ENCODE results near the gene CPEB3. TPM values are rescaled to one million over a fixed set of nuclear protein-coding genes. Genes with fewer than 3 reads are reported as not detected.
"Not testable (repeated sequence)": the region's sequence is repeated elsewhere in the genome, so short reads cannot be mapped to it uniquely, and the experiment has no call there.

The CPEB3 gene
- total RNA-seq, 2 experiments from 2014 or later, result 1.2 to 1.3 TPM

- DNase-seq (no peak), ATAC-seq (ENCODE audit: poor library complexity) (no peak)
- H3K9me3 Mint-ChIP-seq, result no peaks in the 10 kb centered on the region
- Histone ChIP-seq H3K36me3 (ENCODE audit: insufficient read depth, low read length) (peaks cover 79% of the 10 kb centered on the region), H3K9me3 (ENCODE audit: control insufficient read depth in 1 of 2, insufficient read depth in 1 of 2, low read length in 2 of 2) (no peaks in the 10 kb centered on the region), H3K4me3 (ENCODE audit: low read length) (no peak overlapping the region), H3K4me1 (ENCODE audit: insufficient read depth, low read length) (no peaks in the 10 kb centered on the region), H3K27ac (ENCODE audit: low read depth in 1 of 2, low read length in 2 of 2) (no peak overlapping the region), H3K27me3 (ENCODE audit: control insufficient read depth in 1 of 2, insufficient read depth in 2 of 2, low read length in 2 of 2) (no peaks in the 10 kb centered on the region)
- no peak overlapping the region for H3K27ac Mint-ChIP-seq
- peaks cover 93% of the 10 kb centered on the region for H3K36me3 Mint-ChIP-seq (ENCODE audit: low read depth)
- intact Hi-C loops (cut with DNase I, micrococcal nuclease), result no loop called here
- H3K4me3 Mint-ChIP-seq, result no peak overlapping the region
- POLR2A ChIA-PET, result no interaction called here
- TF ChIP-seq CTCF (IDR thresholded peaks at IDR 0.05), result no peak
- no peaks in the 10 kb centered on the region for H3K27me3 Mint-ChIP-seq
- H3K4me1 Mint-ChIP-seq (ENCODE audit: low read depth), result no peaks in the 10 kb centered on the region
- CTCF ChIA-PET, result no interaction called here
These were observed 263.7 kb downstream of the CPEB3 start for GRCh38 chr10:92027141-92027540.

DNA sequence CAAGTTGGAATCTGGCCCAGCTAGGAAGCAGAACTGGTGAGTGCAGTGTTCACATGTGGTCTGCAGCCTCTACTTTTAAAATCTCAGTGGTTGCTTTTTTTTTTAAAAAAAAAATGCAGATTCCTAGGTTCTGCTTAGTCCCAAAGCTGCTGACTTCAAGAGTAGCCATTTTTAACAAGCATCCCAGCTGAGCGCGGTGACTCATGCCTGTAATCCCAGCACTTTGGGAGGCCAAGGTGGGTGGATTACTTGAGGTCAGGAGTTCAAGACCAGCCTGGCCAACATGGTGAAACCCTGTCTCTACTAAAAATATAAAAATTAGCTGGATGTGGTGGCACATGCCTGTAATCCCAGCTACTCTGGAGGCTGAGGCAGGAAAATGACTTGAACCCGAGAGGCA, 265.5 kb downstream of the CPEB3 start:
- CTCF ChIA-PET, result interaction anchor here (0.6 kb wide), 1 partner anchor 582 kb away, joined by 3 read pairs; no protein-coding TSS in a partner anchor
- H3K4me3 ChIP-seq (ENCODE audit: low read length); H3K9me3 ChIP-seq (ENCODE audit: control insufficient read depth in 1 of 2, insufficient read depth in 1 of 2, low read length in 2 of 2); H3K9me3 Mint-ChIP-seq; H3K27ac ChIP-seq (ENCODE audit: low read depth in 1 of 2, low read length in 2 of 2); H3K27ac Mint-ChIP-seq; H3K4me1 Mint-ChIP-seq (ENCODE audit: low read depth); H3K27me3 Mint-ChIP-seq; POLR2A ChIA-PET; intact Hi-C loops (cut with DNase I, micrococcal nuclease); ATAC-seq (ENCODE audit: poor library complexity); DNase-seq; H3K27me3 ChIP-seq (ENCODE audit: control insufficient read depth in 1 of 2, insufficient read depth in 2 of 2, low read length in 2 of 2); H3K4me3 Mint-ChIP-seq; H3K4me1 ChIP-seq (ENCODE audit: insufficient read depth, low read length): not testable (repeated sequence)
- H3K36me3 Mint-ChIP-seq (ENCODE audit: low read depth), result peaks cover 96% of the 10 kb centered on the region
- H3K36me3 ChIP-seq (ENCODE audit: insufficient read depth, low read length), result peaks cover 86% of the 10 kb centered on the region

DNA sequence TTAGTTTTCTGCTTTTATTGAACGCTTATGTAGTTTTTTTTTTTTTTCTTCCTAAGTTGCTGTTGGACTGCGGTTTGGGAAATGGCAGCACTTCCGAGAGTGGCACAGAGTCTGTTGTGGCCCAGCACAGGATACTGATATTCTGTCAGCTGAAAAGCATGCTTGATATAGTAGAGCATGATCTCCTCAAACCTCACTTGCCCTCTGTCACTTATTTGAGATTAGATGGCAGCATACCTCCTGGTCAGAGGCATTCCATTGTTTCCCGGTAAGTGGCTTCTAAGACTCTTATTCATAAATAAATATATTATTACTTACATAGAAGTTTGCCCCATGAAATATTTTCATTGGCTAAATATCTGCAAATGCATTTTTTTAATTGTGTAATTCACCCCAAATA, 266.2 kb downstream of the CPEB3 start:
- no peak for TF ChIP-seq CTCF (IDR thresholded peaks at IDR 0.05)
- ATAC-seq (ENCODE audit: poor library complexity) (no peak), DNase-seq (no peak)
- ChIA-PET CTCF (no interaction called here), POLR2A (no interaction called here)
- H3K27ac Mint-ChIP-seq, result no peak overlapping the region
- Histone ChIP-seq H3K4me3 (ENCODE audit: low read length) (no peak overlapping the region), H3K27me3 (ENCODE audit: control insufficient read depth in 1 of 2, insufficient read depth in 2 of 2, low read length in 2 of 2) (no peaks in the 10 kb centered on the region), H3K4me1 (ENCODE audit: insufficient read depth, low read length) (no peaks in the 10 kb centered on the region), H3K27ac (ENCODE audit: low read depth in 1 of 2, low read length in 2 of 2) (no peak overlapping the region), H3K36me3 (ENCODE audit: insufficient read depth, low read length) (peaks cover 87% of the 10 kb centered on the region), H3K9me3 (ENCODE audit: control insufficient read depth in 1 of 2, insufficient read depth in 1 of 2, low read length in 2 of 2) (no peaks in the 10 kb centered on the region)
- intact Hi-C loops (cut with DNase I, micrococcal nuclease), result no loop called here
- no peaks in the 10 kb centered on the region for H3K27me3 Mint-ChIP-seq
- no peaks in the 10 kb centered on the region for H3K4me1 Mint-ChIP-seq (ENCODE audit: low read depth)
- H3K9me3 Mint-ChIP-seq, result no peaks in the 10 kb centered on the region
- no peak overlapping the region for H3K4me3 Mint-ChIP-seq
- H3K36me3 Mint-ChIP-seq (ENCODE audit: low read depth), result peaks cover 95% of the 10 kb centered on the region

- Mint-ChIP-seq H3K9me3 (no peaks in the 10 kb centered on the region), H3K27me3 (no peaks in the 10 kb centered on the region), H3K4me3 (no peak overlapping the region), H3K27ac (no peak overlapping the region), H3K36me3 (ENCODE audit: low read depth) (peaks cover 86% of the 10 kb centered on the region), H3K4me1 (ENCODE audit: low read depth) (no peaks in the 10 kb centered on the region)
- H3K36me3 ChIP-seq (ENCODE audit: insufficient read depth, low read length), result peaks cover 66% of the 10 kb centered on the region
- no peaks in the 10 kb centered on the region for H3K4me1 ChIP-seq (ENCODE audit: insufficient read depth, low read length)
- no peaks in the 10 kb centered on the region for H3K27me3 ChIP-seq (ENCODE audit: control insufficient read depth in 1 of 2, insufficient read depth in 2 of 2, low read length in 2 of 2)
- H3K4me3 ChIP-seq (ENCODE audit: low read length), result no peak overlapping the region
- no peaks in the 10 kb centered on the region for H3K9me3 ChIP-seq (ENCODE audit: control insufficient read depth in 1 of 2, insufficient read depth in 1 of 2, low read length in 2 of 2)
- no peak overlapping the region for H3K27ac ChIP-seq (ENCODE audit: low read depth in 1 of 2, low read length in 2 of 2)
- no peak for DNase-seq
- no peak for ATAC-seq (ENCODE audit: poor library complexity)
- no peak for TF ChIP-seq CTCF (IDR thresholded peaks at IDR 0.05)
- ChIA-PET POLR2A (no interaction called here), CTCF (no interaction called here)
- intact Hi-C loops (cut with DNase I, micrococcal nuclease), result no loop called here
These were observed 276.3 kb downstream of the CPEB3 start for GRCh38 chr10:92014620-92015019.
